WTC11 (cell line): Measurements from ENCODE around the gene RILP. TPM values are rescaled to one million over a fixed set of nuclear protein-coding genes. Genes with fewer than 3 reads are reported as not detected.

ENCODE experiments used
- AR ChIP-seq: fragments of 250-450 bp; sonication (Bioruptor Pico); IDR thresholded peaks from 2 replicates; pipeline ENCODE4 v1.9.0; 2021; ENCODE audit warnings: mild to moderate bottlenecking
- ATF1 ChIP-seq: sonication (generic); formaldehyde crosslinking; IDR thresholded peaks from 2 replicates; pipeline ENCODE4 v1.8.1; 2023; ENCODE audit warnings: mild to moderate bottlenecking, moderate library complexity, missing genetic modification reagents
- ATF3 ChIP-seq: sonication (generic); formaldehyde crosslinking; conservative IDR thresholded peaks from 2 replicates; pipeline ENCODE4 v1.8.1; 2022; ENCODE audit warnings: mild to moderate bottlenecking, missing genetic modification reagents
- CDX4 ChIP-seq: fragments of 250-450 bp; sonication (Bioruptor Pico); IDR thresholded peaks from 2 replicates; pipeline ENCODE4 v1.9.0; 2021; ENCODE audit warnings: moderate library complexity, mild to moderate bottlenecking, inconsistent platforms, borderline replicate concordance
- CREB1 ChIP-seq: sonication (generic); formaldehyde crosslinking; IDR thresholded peaks from 2 replicates; pipeline ENCODE4 v1.8.0; 2023; ENCODE audit warnings: mild to moderate bottlenecking, missing genetic modification reagents
- E2F1 ChIP-seq: sonication (generic); formaldehyde crosslinking; IDR thresholded peaks from 2 replicates; pipeline ENCODE4 v1.8.0; 2022; ENCODE audit warnings: mild to moderate bottlenecking, missing genetic modification reagents
- FOXK1 ChIP-seq: sonication (generic); formaldehyde crosslinking; IDR thresholded peaks from 2 replicates; pipeline ENCODE4 v1.8.0; 2022; ENCODE audit warnings: mild to moderate bottlenecking, moderate library complexity, missing genetic modification reagents
- GRHL2 ChIP-seq: fragments of 250-450 bp; sonication (Bioruptor Pico); IDR thresholded peaks from 2 replicates; pipeline ENCODE4 v1.8.0; 2022; ENCODE audit warnings: mild to moderate bottlenecking, moderate library complexity; ENCODE audit not compliant: insufficient replicate concordance, severe bottlenecking
- GTF2I ChIP-seq: fragments of 250-450 bp; sonication (Bioruptor Pico); conservative IDR thresholded peaks from 2 replicates; pipeline ENCODE4 v1.4.0; 2021; ENCODE audit warnings: mild to moderate bottlenecking
- HMGA2 ChIP-seq: fragments of 250-450 bp; sonication (Bioruptor Pico); IDR thresholded peaks from 2 replicates; pipeline ENCODE4 v1.4.0; 2021; ENCODE audit warnings: mild to moderate bottlenecking, moderate library complexity
- HMGXB4 ChIP-seq: sonication (generic); formaldehyde crosslinking; IDR thresholded peaks from 2 replicates; pipeline ENCODE4 v1.8.1; 2023; ENCODE audit warnings: mild to moderate bottlenecking, moderate library complexity, missing genetic modification reagents
- JAZF1 ChIP-seq: fragments of 250-450 bp; sonication (Bioruptor Pico); IDR thresholded peaks from 2 replicates; pipeline ENCODE4 v1.9.0; 2021; ENCODE audit warnings: moderate library complexity, mild to moderate bottlenecking, inconsistent platforms
- NFE2L1 ChIP-seq: sonication (generic); formaldehyde crosslinking; IDR thresholded peaks from 2 replicates; pipeline ENCODE4 v1.8.1; 2023; ENCODE audit warnings: missing genetic modification reagents
- NR2C2 ChIP-seq: sonication (generic); formaldehyde crosslinking; IDR thresholded peaks from 2 replicates; pipeline ENCODE4 v1.8.0; 2022; ENCODE audit warnings: mild to moderate bottlenecking, missing genetic modification reagents
- NR3C1 ChIP-seq: sonication (generic); formaldehyde crosslinking; conservative IDR thresholded peaks from 2 replicates; pipeline ENCODE4 v1.8.1; 2023; ENCODE audit warnings: low read depth, mild to moderate bottlenecking, missing genetic modification reagents
- SP1 ChIP-seq: sonication (generic); formaldehyde crosslinking; conservative IDR thresholded peaks from 2 replicates; pipeline ENCODE4 v1.8.1; 2022; ENCODE audit warnings: missing genetic modification reagents
- STAT6 ChIP-seq: sonication (generic); formaldehyde crosslinking; conservative IDR thresholded peaks from 2 replicates; pipeline ENCODE4 v1.8.1; 2023; ENCODE audit warnings: mild to moderate bottlenecking, low read depth, missing genetic modification reagents, moderate library complexity
- TEAD4 ChIP-seq: sonication (generic); formaldehyde crosslinking; IDR thresholded peaks from 2 replicates; pipeline ENCODE4 v1.8.0; 2022; ENCODE audit warnings: mild to moderate bottlenecking, missing genetic modification reagents
- USF2 ChIP-seq: sonication (generic); formaldehyde crosslinking; IDR thresholded peaks from 2 replicates; pipeline ENCODE4 v1.8.1; 2023; ENCODE audit warnings: mild to moderate bottlenecking, missing genetic modification reagents, moderate library complexity
- ZNF121 ChIP-seq: sonication (generic); formaldehyde crosslinking; IDR thresholded peaks from 2 replicates; pipeline ENCODE4 v1.8.0; 2023; ENCODE audit warnings: missing genetic modification reagents
- ZNF138 ChIP-seq: sonication (generic); formaldehyde crosslinking; conservative IDR thresholded peaks from 2 replicates; pipeline ENCODE4 v1.8.1; 2022; ENCODE audit warnings: mild to moderate bottlenecking, moderate library complexity, missing genetic modification reagents
- ZNF219 ChIP-seq: sonication (generic); formaldehyde crosslinking; IDR thresholded peaks from 2 replicates; pipeline ENCODE4 v1.8.0; 2023; ENCODE audit warnings: missing genetic modification reagents, mild to moderate bottlenecking, borderline replicate concordance
- ZNF263 ChIP-seq: sonication (generic); formaldehyde crosslinking; IDR thresholded peaks from 2 replicates; pipeline ENCODE4 v1.8.1; 2022; ENCODE audit warnings: low read depth, mild to moderate bottlenecking, moderate library complexity, missing genetic modification reagents
- ZNF317 ChIP-seq: sonication (generic); formaldehyde crosslinking; IDR thresholded peaks from 2 replicates; pipeline ENCODE4 v1.8.1; 2023; ENCODE audit warnings: low read depth, mild to moderate bottlenecking, moderate library complexity, missing genetic modification reagents, borderline replicate concordance
- ZNF396 ChIP-seq: fragments of 250-450 bp; sonication (Bioruptor Pico); IDR thresholded peaks from 2 replicates; pipeline ENCODE4 v1.8.0; 2021; ENCODE audit warnings: mild to moderate bottlenecking, moderate library complexity, borderline replicate concordance
- ZNF423 ChIP-seq: fragments of 250-450 bp; sonication (Bioruptor Pico); IDR thresholded peaks from 2 replicates; pipeline ENCODE4 v2.1.2; 2022; ENCODE audit warnings: mild to moderate bottlenecking, moderate library complexity
- total RNA-seq: library from RNA; stranded (reverse); gene quantifications from 3 replicates; pipeline ENCODE4 v1.2.3, GENCODE V29; 2021
- TF ChIP-seq, protein P1 (sequence below): sonication (generic); formaldehyde crosslinking; IDR thresholded peaks from 2 replicates; pipeline ENCODE4 v1.8.1; 2023; ENCODE audit warnings: mild to moderate bottlenecking, missing genetic modification reagents, moderate library complexity
- TF ChIP-seq, protein P2 (sequence below): sonication (generic); formaldehyde crosslinking; IDR thresholded peaks from 2 replicates; pipeline ENCODE4 v1.8.0; 2023; ENCODE audit warnings: missing genetic modification reagents

The RILP gene
- total RNA-seq, 1 experiment from 2014 or later = 11.7 TPM

DNA sequence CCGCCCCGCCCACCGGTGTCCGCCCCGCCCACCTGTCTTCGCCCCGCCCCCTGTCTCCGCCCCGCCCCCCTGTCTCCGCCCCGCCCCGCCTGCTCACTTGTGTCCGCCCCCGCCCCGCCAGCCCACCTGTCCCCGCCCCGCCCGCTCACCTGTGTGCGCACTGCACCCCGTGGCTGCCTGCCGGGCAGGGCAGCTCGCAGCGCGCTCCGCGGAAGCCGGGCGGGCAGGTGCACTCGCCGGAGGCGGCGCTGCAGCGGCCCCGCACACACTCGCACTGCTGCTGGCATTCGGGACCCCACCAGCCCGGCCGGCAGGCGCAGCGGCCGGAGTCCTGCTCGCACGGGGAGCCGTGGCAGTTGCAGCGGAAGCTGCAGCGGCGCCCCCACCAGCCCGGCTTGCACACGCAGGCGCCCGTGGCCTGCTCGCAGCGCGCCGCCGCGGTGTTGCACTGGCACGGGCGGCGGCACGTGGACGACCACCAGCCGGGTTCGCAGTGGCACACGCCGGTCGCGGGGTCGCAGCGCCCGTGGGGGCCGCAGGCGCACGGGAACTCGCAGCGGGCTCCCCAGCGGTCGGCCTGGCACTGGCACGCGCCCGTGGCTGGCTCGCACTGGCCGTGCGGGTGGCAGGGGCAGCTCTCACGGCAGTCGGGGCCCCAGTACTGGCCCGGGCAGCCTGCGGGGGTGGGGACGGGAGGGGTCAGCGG, 6.2 kb downstream of the RILP start (continued):
- TF ChIP-seq, protein P1, sequence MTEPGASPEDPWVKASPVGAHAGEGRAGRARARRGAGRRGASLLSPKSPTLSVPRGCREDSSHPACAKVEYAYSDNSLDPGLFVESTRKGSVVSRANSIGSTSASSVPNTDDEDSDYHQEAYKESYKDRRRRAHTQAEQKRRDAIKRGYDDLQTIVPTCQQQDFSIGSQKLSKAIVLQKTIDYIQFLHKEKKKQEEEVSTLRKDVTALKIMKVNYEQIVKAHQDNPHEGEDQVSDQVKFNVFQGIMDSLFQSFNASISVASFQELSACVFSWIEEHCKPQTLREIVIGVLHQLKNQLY = no peak
- TF ChIP-seq, protein P2, sequence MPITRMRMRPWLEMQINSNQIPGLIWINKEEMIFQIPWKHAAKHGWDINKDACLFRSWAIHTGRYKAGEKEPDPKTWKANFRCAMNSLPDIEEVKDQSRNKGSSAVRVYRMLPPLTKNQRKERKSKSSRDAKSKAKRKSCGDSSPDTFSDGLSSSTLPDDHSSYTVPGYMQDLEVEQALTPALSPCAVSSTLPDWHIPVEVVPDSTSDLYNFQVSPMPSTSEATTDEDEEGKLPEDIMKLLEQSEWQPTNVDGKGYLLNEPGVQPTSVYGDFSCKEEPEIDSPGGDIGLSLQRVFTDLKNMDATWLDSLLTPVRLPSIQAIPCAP (CRISPR knock-in tag) = no peak
- TF ChIP-seq GRHL2 (CRISPR knock-in tag) (no peak), ZNF423 (no peak), ZNF121 (CRISPR knock-in tag) (no peak), HMGXB4 (CRISPR knock-in tag) (peak; percentile 76; the same call in 1 of the 2 replicates), JAZF1 (no peak), ZNF317 (CRISPR knock-in tag) (no peak), SP1 (CRISPR knock-in tag) (peak; percentile 66), HMGA2 (CRISPR knock-in tag) (no peak), NR2C2 (no peak), ZNF138 (CRISPR knock-in tag) (no peak), ZNF219 (CRISPR knock-in tag) (no peak), NFE2L1 (CRISPR knock-in tag) (no peak), ATF1 (CRISPR knock-in tag) (no peak), TEAD4 (CRISPR knock-in tag) (no peak), ATF3 (CRISPR knock-in tag) (no peak), NR3C1 (CRISPR knock-in tag) (no peak), USF2 (CRISPR knock-in tag) (no peak; the same call in none of the 2 replicates), ZNF263 (CRISPR knock-in tag) (no peak), GTF2I (CRISPR knock-in tag) (no peak), AR (CRISPR knock-in tag) (no peak), CDX4 (CRISPR knock-in tag) (no peak), FOXK1 (CRISPR knock-in tag) (no peak), CREB1 (CRISPR knock-in tag) (no peak), ZNF396 (CRISPR knock-in tag) (no peak), STAT6 (CRISPR knock-in tag) (0 out of 2 replicates have a peak, but pooled peaks have one; percentile 69), E2F1 (CRISPR knock-in tag) (no peak)
